ENCODE measurements around the gene ANKRD33B. TPM values are rescaled to one million over a fixed set of nuclear protein-coding genes. Genes with fewer than 3 reads are reported as not detected.

Gene ANKRD33B
- total RNA-seq, 1 experiment from 2014 or later: 25.3 TPM

GRCh38 chr5:10679336-10679988 lies 115.6 kb downstream of the ANKRD33B start:
- Histone ChIP-seq H3K36me3 (ENCODE audit: control insufficient read depth, insufficient read depth, low read length) (peaks cover 2% of the 10 kb centered on the region; the same call in 1 of the 2 replicates), H3K27me3 (replicated peaks; ENCODE audit: control insufficient read depth, insufficient read depth, low read length) (no peaks in the 10 kb centered on the region), H3K4me3 (ENCODE audit: low read depth, low read length) (no peak overlapping the region), H3K4me1 (no peaks in the 10 kb centered on the region), H3K9me3 (no peaks in the 10 kb centered on the region)
- Mint-ChIP-seq H3K36me3 (ENCODE audit: insufficient read depth, unreplicated experiment) (peaks cover 37% of the 10 kb centered on the region), H3K9me3 (ENCODE audit: unreplicated experiment) (no peaks in the 10 kb centered on the region), H3K4me1 (ENCODE audit: low read depth, unreplicated experiment) (no peaks in the 10 kb centered on the region), H3K4me3 (ENCODE audit: unreplicated experiment) (no peak overlapping the region), H3K27me3 (ENCODE audit: insufficient read depth, unreplicated experiment) (peaks cover 9% of the 10 kb centered on the region), H3K27ac (ENCODE audit: unreplicated experiment) (no peak overlapping the region)
- intact Hi-C loops (cut with micrococcal nuclease; ENCODE audit: unreplicated experiment): no loop called here
- CTCF ChIA-PET: no interaction called here
- DNase-seq: no peak
- TF ChIP-seq CTCF (IDR thresholded peaks at IDR 0.05; ENCODE audit: insufficient read depth in 1 of 2, low read depth in 1 of 2, low read length in 1 of 2, severe bottlenecking in 1 of 2, unreplicated experiment in 1 of 2): no peak
- POLR2A ChIA-PET: no interaction called here
- BruUV-seq (replicated peaks): no TSS peak

- Histone ChIP-seq H3K27me3 (replicated peaks; ENCODE audit: control insufficient read depth, insufficient read depth, low read length) (no peaks in the 10 kb centered on the region), H3K9me3 (no peaks in the 10 kb centered on the region), H3K36me3 (ENCODE audit: control insufficient read depth, insufficient read depth, low read length) (peaks cover 2% of the 10 kb centered on the region; the same call in 1 of the 2 replicates), H3K4me3 (ENCODE audit: low read depth, low read length) (no peak overlapping the region), H3K4me1 (no peaks in the 10 kb centered on the region)
- Mint-ChIP-seq H3K4me3 (ENCODE audit: unreplicated experiment) (no peak overlapping the region), H3K9me3 (ENCODE audit: unreplicated experiment) (no peaks in the 10 kb centered on the region), H3K27me3 (ENCODE audit: insufficient read depth, unreplicated experiment) (peaks cover 3% of the 10 kb centered on the region), H3K27ac (ENCODE audit: unreplicated experiment) (no peak overlapping the region), H3K4me1 (ENCODE audit: low read depth, unreplicated experiment) (no peaks in the 10 kb centered on the region), H3K36me3 (ENCODE audit: insufficient read depth, unreplicated experiment) (peaks cover 30% of the 10 kb centered on the region)
- no peak for TF ChIP-seq CTCF (IDR thresholded peaks at IDR 0.05; ENCODE audit: insufficient read depth in 1 of 2, low read depth in 1 of 2, low read length in 1 of 2, severe bottlenecking in 1 of 2, unreplicated experiment in 1 of 2)
- CTCF ChIA-PET: no interaction called here
- intact Hi-C loops (cut with micrococcal nuclease; ENCODE audit: unreplicated experiment): no loop called here
- POLR2A ChIA-PET: no interaction called here
- DNase-seq: no peak
- BruUV-seq (replicated peaks): no TSS peak
Observed at GRCh38 chr5:10680876-10681481, 117.1 kb downstream of the ANKRD33B start.

- intact Hi-C loops (cut with micrococcal nuclease; ENCODE audit: unreplicated experiment): no loop called here
- no peak overlapping the region for H3K4me3 Mint-ChIP-seq (ENCODE audit: unreplicated experiment)
- CTCF ChIA-PET: no interaction called here
- peaks cover 25% of the 10 kb centered on the region for H3K36me3 Mint-ChIP-seq (ENCODE audit: insufficient read depth, unreplicated experiment)
- POLR2A ChIA-PET: no interaction called here
- no peak overlapping the region for H3K27ac Mint-ChIP-seq (ENCODE audit: unreplicated experiment)
- no peaks in the 10 kb centered on the region for H3K27me3 Mint-ChIP-seq (ENCODE audit: insufficient read depth, unreplicated experiment)
- H3K9me3 Mint-ChIP-seq (ENCODE audit: unreplicated experiment): no peaks in the 10 kb centered on the region
- Histone ChIP-seq H3K27me3 (replicated peaks; ENCODE audit: control insufficient read depth, insufficient read depth, low read length) (no peaks in the 10 kb centered on the region), H3K36me3 (ENCODE audit: control insufficient read depth, insufficient read depth, low read length) (peaks cover 2% of the 10 kb centered on the region; the same call in 1 of the 2 replicates), H3K4me1 (no peaks in the 10 kb centered on the region), H3K4me3 (ENCODE audit: low read depth, low read length) (no peak overlapping the region), H3K9me3 (no peaks in the 10 kb centered on the region)
- no TSS peak for BruUV-seq (replicated peaks)
- no peak for DNase-seq
- H3K4me1 Mint-ChIP-seq (ENCODE audit: low read depth, unreplicated experiment): no peaks in the 10 kb centered on the region
- TF ChIP-seq CTCF (IDR thresholded peaks at IDR 0.05; ENCODE audit: insufficient read depth in 1 of 2, low read depth in 1 of 2, low read length in 1 of 2, severe bottlenecking in 1 of 2, unreplicated experiment in 1 of 2): no peak
Observed at GRCh38 chr5:10681731-10682679, 118.1 kb downstream of the ANKRD33B start.
